HG03108 (cell line): ENCODE measurements around the gene KDM4B.
"Not testable (repeated sequence)": the region's sequence is repeated elsewhere in the genome, so short reads cannot be mapped to it uniquely, and the experiment has no call there.

Experiments used
- ATAC-seq: cut with Tn5 transposase; IDR thresholded peaks from one replicate; pipeline ENCODE4 v1.9.1; 2021; ENCODE audit warnings: moderate library complexity; ENCODE audit not compliant: unreplicated experiment

The KDM4B gene

GRCh38 chr19:4967738-4968461 is 1.0 kb upstream of the KDM4B start:
- ATAC-seq, result no peak

- ATAC-seq, result no peak
These were observed 419 bp downstream of the KDM4B start for GRCh38 chr19:4969292-4969771.

DNA sequence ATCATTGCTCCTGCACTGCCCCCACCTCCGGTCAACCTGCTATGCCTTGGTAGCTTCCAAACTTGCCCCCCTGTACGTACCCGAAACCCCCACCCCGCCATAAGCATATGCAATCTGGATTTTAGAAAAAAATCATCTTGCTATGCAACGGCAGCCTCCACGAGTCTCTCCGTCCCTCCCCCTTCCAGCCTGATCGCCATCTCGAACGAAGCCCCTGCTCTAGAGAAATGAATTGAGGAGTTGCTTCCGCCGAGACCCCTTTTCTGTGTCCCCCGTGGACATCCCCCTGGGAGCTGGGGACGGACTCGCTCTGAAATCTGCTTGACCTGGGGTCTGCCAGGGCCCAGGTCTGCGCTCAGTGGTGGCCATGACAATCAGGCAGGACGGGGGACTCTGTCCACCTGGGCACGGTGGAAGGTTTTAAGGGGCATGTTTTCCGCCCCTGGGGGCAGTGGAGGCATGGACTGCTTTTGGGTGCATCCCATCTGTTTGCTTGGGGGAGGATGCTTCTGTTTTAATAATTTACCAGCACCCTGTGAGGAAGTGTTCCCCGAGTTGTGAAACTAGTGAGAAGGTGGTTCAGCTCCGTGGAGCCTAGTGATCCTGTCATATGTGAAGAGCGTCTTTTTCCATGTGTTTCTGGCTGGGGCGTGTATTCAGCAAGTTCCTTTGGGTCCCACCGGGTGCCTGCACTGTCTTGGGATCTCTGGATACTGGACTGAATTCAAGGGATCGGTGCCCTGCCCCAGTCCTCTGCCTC is 1.0 kb downstream of the KDM4B start:
- ATAC-seq, result no peak

DNA sequence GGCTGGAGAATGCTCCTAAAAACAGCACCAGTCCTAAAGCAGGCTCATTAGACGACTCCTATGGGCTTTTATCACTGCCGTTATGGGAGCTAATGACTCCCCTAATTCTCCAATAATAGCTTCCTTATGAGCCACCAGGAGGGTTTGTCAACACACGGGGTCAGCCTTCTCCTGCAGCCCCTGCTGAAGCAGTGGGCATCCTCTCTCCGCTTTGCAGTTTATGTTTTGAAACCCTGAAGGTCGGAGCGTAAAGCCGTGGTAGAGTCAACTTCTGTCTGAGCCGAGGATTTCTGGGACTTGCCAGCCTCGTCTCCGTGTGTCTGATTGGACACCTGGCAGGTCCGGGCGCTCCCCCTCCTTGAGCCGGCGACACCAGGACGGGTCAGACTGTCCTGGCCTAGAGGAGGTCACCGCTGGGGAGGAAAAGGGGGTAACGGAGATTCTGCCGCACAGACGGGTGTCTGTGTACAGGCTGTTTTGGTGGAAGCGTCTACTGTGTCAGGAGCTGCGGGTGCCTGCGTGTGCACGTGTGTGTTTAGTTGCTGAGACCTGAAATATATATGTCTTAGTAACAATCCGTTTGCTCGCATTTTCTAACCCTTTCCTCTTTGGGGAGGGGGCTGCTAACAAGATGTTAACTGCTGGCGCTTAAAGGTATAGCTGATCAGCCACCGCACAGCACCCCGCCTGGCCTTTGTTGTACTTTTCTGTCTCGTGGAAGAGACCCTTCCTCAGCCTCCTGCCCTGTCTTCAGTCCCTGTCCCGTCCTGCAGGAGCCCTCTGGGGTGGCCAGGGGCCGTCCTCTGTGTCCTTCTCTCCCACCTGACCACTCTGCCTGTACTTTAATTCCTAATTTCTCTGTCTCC is 1.9 kb downstream of the KDM4B start:
- no peak for ATAC-seq

DNA sequence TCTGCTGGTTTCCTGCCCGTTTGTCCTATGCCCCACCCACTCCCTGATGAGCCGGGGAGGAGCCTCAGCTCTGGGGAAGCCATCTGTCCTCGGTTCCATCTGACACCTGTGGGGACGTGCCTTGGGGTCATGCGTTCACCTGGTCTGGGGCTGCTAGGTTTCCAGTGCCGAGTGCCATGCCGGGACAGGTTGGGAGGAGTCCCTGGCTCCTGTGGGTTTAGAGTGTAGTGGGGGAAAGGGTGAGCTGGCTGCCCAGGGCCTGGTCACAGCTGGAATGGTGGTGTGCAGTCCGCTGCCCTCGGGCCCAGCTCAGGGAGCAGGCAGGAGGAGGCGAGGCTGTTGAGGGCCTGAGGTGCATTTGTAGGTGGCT is 2.5 kb downstream of the KDM4B start:
- ATAC-seq, result no peak

- no peak for ATAC-seq
These were observed 3.0 kb downstream of the KDM4B start for GRCh38 chr19:4971816-4972495.

- no peak for ATAC-seq
These were observed 3.8 kb downstream of the KDM4B start for GRCh38 chr19:4972509-4973230.

GRCh38 chr19:4974880-4975469 is 6.1 kb downstream of the KDM4B start:
- no peak for ATAC-seq

DNA sequence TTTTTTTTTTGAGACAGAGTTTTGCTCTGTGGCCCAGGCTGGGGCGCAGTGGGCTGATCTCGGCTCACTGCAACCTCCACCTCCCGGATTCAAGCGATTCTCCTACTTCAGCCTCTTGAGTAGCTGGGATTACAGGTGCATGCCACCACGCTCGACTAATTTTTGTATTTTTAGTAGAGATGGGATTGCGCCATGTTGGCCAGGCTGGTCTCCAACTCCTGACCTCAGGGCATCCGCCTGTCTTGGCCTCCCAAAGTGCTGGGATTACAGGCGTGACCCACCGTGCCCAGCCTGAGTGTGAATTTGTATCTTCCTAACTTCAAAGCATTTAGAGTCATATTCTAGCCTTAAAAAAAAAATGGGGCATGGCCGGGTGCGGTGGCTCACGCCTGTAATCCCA is 6.7 kb downstream of the KDM4B start:
- ATAC-seq, result not testable (repeated sequence)

- ATAC-seq, result no peak
These were observed 7.7 kb downstream of the KDM4B start for GRCh38 chr19:4976401-4977298.

- no peak for ATAC-seq
These were observed 8.6 kb downstream of the KDM4B start for GRCh38 chr19:4977299-4978174.

DNA sequence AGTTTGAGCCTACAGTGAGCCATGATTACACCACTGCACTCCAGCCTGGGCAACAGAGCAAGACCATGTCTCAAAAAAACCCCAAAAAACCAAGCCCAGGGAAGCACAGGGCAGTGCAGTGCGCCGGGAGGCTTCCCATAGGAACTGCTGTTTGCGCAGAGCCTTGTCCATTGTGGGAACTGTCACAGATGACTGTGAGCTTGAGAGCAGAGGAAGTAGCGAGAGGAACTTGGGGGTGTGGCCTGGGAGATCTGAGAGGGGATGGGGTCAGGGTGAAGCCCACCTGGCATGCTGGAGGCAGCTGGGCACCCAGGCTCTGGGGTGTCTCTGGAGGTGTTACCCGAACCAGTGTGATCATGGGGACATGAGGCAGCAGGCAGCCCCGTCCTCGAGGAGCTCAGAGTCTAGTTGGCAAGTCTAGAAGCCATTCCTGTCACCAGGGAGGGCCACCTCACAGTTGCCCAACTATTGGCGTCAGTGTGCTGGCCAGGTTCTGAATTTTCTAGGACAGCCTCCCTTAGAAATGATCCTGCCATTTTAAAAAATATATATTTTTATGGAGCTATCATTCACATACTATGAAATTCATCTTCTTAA is 10.4 kb downstream of the KDM4B start:
- ATAC-seq, result no peak

- no peak for ATAC-seq
These were observed 11.2 kb downstream of the KDM4B start for GRCh38 chr19:4980067-4980466.

DNA sequence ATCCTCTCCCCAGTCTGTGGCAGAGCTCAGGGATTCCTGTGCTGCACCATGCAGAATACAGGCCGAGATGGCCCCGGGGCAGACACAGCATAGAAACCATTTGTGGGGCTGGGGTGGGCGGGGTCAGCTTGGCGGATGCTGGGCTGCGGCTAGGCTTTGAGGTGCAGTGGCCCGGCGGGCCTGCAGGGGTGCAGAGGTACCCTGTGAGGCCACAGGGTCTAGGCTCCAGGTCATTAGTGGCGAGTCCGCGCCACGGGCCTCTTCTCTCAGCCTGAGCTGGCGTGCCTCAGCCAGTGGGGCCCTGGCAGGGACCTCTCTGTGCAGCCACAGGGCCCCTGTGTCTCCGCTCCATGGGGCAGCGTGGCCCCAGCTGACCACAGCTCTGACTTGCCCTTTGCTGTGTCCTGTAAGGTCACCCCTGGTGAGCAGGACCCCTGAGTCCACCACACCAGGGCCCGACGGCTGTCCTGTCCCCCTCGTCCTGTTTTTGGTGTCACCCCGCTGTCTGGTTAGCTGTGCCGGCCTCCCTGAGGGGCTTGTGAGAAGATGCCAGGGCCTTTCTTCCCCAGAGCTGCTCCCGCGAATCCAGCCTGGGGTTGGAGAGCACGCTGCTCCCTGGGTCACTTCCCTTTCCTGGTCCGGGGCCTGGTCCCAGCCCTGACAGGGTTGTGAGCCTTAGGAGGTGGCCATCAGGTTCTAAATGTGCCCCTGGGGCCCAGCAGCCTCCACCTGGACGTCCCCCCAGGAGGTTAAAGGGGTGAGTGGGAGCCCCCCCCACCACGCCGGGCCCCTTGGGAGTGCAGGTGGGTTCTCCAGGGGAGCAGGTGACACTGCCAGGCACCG is 12.1 kb downstream of the KDM4B start:
- no peak for ATAC-seq

GRCh38 chr19:4981681-4981958 is 12.7 kb downstream of the KDM4B start:
- ATAC-seq, result no peak

- ATAC-seq, result no peak
These were observed 14.6 kb downstream of the KDM4B start for GRCh38 chr19:4983346-4984105.
